ENCODE data around the gene PLCB1.

PLCB1 gene

DNA sequence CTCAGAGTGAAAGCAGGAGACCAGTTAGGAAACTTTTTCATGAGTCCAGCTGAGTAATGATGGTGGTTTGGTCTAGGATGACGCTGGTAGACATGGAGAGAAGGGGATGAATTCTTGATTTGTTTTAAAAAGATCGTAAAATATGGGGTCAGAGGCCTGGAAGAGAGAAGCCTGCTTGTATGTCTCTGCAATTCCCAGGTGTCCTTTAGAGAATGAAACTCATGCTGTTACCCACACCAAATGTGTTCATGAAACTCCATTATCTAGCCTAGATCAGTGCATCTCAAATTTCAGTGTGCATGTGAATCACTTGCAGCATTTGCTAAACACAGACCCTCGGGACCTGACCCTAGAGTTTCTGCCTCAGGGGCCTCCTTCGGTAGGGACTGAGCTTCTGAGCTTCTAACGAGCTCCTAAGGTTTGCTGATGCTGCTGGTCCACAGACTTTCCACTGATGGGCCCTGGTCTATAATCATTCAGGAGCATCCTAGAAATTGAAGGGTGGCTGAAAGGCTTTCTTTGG lies 634.9 kb downstream of the PLCB1 start:
- no peaks in the 10 kb centered on the region for H3K27me3 ChIP-seq
- no peaks in the 10 kb centered on the region for H3K4me1 ChIP-seq
- no peaks in the 10 kb centered on the region for H3K9me3 ChIP-seq
- H3K4me3 ChIP-seq, result no peak overlapping the region
- no peak overlapping the region for H3K27ac ChIP-seq
- intact Hi-C loops (cut with DNase I; ENCODE audit: low total_unique reads), result no loop called here
- TF ChIP-seq, protein P1, sequence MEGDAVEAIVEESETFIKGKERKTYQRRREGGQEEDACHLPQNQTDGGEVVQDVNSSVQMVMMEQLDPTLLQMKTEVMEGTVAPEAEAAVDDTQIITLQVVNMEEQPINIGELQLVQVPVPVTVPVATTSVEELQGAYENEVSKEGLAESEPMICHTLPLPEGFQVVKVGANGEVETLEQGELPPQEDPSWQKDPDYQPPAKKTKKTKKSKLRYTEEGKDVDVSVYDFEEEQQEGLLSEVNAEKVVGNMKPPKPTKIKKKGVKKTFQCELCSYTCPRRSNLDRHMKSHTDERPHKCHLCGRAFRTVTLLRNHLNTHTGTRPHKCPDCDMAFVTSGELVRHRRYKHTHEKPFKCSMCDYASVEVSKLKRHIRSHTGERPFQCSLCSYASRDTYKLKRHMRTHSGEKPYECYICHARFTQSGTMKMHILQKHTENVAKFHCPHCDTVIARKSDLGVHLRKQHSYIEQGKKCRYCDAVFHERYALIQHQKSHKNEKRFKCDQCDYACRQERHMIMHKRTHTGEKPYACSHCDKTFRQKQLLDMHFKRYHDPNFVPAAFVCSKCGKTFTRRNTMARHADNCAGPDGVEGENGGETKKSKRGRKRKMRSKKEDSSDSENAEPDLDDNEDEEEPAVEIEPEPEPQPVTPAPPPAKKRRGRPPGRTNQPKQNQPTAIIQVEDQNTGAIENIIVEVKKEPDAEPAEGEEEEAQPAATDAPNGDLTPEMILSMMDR (IDR thresholded peaks at IDR 0.05), result no peak
- peaks cover 0 to 10% (median 0%) of the 10 kb centered on the region in 3 donors for H3K36me3 ChIP-seq
- DNase-seq, result no peak

DNA sequence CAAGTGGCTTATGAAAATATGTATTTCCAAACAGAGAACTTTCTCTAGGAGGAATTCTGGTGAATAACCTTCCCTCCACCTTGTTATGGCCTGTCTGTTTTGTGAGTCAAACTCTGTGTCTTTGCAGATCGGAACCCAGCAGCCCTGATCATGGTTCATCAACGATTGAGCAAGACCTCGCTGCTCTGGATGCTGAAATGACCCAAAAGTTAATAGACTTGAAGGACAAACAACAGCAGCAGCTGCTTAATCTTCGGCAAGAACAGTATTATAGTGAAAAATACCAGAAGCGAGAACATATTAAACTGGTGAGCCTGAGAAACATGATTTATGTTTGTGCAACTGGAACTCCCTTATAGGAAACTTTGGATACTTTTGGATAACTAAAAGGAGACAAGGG lies 642.3 kb downstream of the PLCB1 start:
- TF ChIP-seq, protein P1 (IDR thresholded peaks at IDR 0.05), result no peak
- no peaks in the 10 kb centered on the region for H3K27me3 ChIP-seq
- H3K36me3 ChIP-seq, result no peaks in the 10 kb centered on the region
- DNase-seq, result no peak
- no peaks in the 10 kb centered on the region for H3K9me3 ChIP-seq
- no peak overlapping the region for H3K27ac ChIP-seq
- peaks cover 0 to 10% (median 0%) of the 10 kb centered on the region in 4 donors for H3K4me1 ChIP-seq
- no peak overlapping the region for H3K4me3 ChIP-seq
- intact Hi-C loops (cut with DNase I; ENCODE audit: low total_unique reads), result no loop called here

DNA sequence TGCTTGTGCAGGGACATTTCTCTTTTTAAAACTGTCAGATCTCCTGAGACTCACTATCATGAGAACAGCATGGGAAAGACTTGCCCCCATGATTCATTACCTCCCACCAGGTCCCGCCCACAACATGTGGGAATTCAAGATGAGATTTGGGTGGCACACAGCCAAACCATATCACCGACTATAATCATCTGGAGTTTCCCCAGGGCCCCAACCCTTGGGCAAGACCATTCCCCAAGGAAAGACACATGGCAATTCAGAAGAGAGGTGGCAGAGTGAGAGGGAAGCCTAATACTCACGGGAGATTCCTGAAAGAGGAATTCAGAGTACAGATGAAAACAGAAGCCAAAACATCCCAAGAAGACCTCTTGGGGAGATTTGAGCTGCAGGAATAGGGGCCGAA lies 645.8 kb downstream of the PLCB1 start:
- H3K4me3 ChIP-seq, result no peak overlapping the region
- intact Hi-C loops (cut with DNase I; ENCODE audit: low total_unique reads), result no loop called here
- TF ChIP-seq, protein P1 (IDR thresholded peaks at IDR 0.05), result no peak
- H3K36me3 ChIP-seq, result no peaks in the 10 kb centered on the region
- H3K9me3 ChIP-seq, result no peaks in the 10 kb centered on the region
- H3K4me1 ChIP-seq, result peaks cover 0 to 20% (median 5%) of the 10 kb centered on the region in 4 donors
- DNase-seq, result no peak
- no peaks in the 10 kb centered on the region for H3K27me3 ChIP-seq
- no peak overlapping the region for H3K27ac ChIP-seq

DNA sequence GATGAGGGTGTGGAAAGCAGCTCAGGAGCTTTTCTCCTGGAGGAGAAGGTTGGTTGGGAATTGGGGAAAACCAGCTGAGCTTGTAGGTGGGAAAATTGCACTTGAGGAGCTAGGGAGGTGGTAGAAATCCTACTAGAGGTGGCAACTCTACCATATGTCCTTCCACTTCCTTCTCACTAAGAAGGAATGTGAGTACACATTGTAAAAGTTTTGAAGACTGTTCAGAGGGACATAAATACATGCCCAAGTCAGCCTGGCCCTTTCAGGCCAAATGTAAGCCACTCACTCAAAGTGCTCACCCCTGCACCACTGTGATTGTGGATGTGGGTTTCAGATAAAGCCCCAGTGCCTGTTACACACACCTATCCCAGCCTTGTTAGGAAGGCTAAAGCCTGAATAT lies 646.3 kb downstream of the PLCB1 start:
- Histone ChIP-seq H3K27me3 (no peaks in the 10 kb centered on the region), H3K4me1 (peaks cover 0 to 24% (median 6%) of the 10 kb centered on the region in 4 donors), H3K9me3 (no peaks in the 10 kb centered on the region), H3K36me3 (no peaks in the 10 kb centered on the region), H3K27ac (no peak overlapping the region), H3K4me3 (no peak overlapping the region)
- intact Hi-C loops (cut with DNase I; ENCODE audit: low total_unique reads), result no loop called here
- TF ChIP-seq, protein P1 (IDR thresholded peaks at IDR 0.05), result no peak
- no peak for DNase-seq

DNA sequence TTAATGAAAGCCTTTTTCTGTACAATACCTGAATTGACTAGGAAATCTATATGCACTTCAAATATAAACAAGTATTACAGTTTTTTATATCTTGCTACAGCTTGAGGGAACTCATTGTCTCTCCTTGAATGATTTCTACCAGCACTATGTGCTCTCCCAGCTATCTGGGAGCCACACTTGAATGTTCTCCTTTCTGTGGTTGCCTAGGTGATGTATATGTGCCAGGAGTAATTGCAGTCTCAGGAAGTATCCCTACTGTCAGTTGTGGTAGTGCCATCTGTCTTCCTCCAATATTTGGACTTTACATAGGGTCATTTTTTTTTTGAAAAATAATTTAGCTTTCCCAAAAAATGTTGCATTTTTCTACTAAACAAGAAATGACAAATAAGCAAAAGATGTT lies 648.8 kb downstream of the PLCB1 start:
- no peaks in the 10 kb centered on the region for H3K9me3 ChIP-seq
- peaks cover 0 to 25% (median 6%) of the 10 kb centered on the region in 4 donors for H3K4me1 ChIP-seq
- H3K27me3 ChIP-seq, result no peaks in the 10 kb centered on the region
- TF ChIP-seq, protein P1 (IDR thresholded peaks at IDR 0.05), result no peak
- DNase-seq, result no peak
- H3K36me3 ChIP-seq, result no peaks in the 10 kb centered on the region
- H3K27ac ChIP-seq, result no peak overlapping the region
- H3K4me3 ChIP-seq, result no peak overlapping the region
- intact Hi-C loops (cut with DNase I; ENCODE audit: low total_unique reads), result no loop called here

DNA sequence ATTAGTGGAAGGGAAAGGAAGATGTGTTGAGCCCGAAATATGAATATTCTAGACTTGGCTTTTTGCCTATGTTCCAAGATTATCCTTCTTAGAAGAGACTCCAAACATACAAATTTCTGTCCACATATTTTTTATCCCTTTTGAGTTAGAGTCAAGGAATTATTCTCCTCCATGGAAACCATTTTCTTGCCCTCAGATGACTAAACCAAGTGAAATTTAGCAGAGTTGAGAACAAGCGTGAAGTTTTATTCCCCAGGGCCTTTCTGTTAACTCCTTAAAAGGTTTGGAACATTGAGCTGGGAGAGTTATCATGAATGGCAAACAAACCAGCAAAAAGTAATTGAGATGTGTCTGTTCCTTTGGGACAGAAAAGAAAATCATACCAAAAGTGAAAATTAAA lies 650.7 kb downstream of the PLCB1 start:
- DNase-seq, result no peak
- Histone ChIP-seq H3K9me3 (no peaks in the 10 kb centered on the region), H3K4me1 (peaks cover 0 to 25% (median 6%) of the 10 kb centered on the region in 4 donors), H3K36me3 (no peaks in the 10 kb centered on the region), H3K27ac (peak overlapping the region; percentile 60 to 78), H3K4me3 (no peak overlapping the region), H3K27me3 (no peaks in the 10 kb centered on the region)
- intact Hi-C loops (cut with DNase I; ENCODE audit: low total_unique reads), result no loop called here
- TF ChIP-seq, protein P1 (IDR thresholded peaks at IDR 0.05), result no peak
